Measurements from ENCODE around the gene TTC13. TPM values are rescaled to one million over a fixed set of nuclear protein-coding genes. Genes with fewer than 3 reads are reported as not detected.

The TTC13 gene
- total and polyA plus RNA-seq, 2 of the 13 experiments (the other 11 are each of a cell fraction or from before 2014, with no cell fraction given), result 5.8 to 15.9 TPM

DNA sequence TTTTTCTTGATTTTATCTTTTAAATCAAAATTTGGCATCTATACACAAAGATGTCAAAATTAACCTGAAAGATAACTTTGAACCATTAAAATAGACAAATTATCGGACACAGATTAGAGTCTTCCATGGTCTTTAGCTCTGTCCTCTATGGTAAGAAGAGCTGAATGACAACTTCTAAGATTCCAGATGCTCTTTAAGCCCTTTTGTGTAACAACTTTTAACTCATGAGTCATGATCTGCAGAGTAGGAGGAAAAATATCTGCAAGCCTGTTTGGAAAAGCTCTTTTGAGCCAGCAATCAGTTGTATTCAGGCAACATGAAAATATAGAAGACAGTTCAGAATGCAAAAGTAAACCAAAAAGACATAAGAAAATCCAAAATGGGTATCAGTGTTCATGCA lies 37.8 kb downstream of the TTC13 start:
- in situ Hi-C loops (cut with HindIII; ENCODE audit: extremely low pct_ligation_motif_present, low pct_unique_long_range_greater_than_20kb), result no loop called here
- intact Hi-C loops (cut with micrococcal nuclease; ENCODE audit: unreplicated experiment), result no loop called here
- CTCF ChIA-PET (ENCODE audit: low intra/inter-chr PET ratio, low total read pairs), result no interaction called here
- no peak overlapping the region for H3K4me2 ChIP-seq (ENCODE audit: low read depth, low read length)
- H3K4me3 ChIP-seq (replicated peaks in 1 of 3; ENCODE audit: insufficient read depth in 1 of 3, low read depth in 2 of 3, low read length in 3 of 3), result no peak overlapping the region
- TF ChIP-seq CBX1 (IDR thresholded peaks at IDR 0.05; ENCODE audit: low read depth), result no peak
- TF ChIP-seq, protein P1, sequence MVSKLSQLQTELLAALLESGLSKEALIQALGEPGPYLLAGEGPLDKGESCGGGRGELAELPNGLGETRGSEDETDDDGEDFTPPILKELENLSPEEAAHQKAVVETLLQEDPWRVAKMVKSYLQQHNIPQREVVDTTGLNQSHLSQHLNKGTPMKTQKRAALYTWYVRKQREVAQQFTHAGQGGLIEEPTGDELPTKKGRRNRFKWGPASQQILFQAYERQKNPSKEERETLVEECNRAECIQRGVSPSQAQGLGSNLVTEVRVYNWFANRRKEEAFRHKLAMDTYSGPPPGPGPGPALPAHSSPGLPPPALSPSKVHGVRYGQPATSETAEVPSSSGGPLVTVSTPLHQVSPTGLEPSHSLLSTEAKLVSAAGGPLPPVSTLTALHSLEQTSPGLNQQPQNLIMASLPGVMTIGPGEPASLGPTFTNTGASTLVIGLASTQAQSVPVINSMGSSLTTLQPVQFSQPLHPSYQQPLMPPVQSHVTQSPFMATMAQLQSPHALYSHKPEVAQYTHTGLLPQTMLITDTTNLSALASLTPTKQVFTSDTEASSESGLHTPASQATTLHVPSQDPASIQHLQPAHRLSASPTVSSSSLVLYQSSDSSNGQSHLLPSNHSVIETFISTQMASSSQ (IDR thresholded peaks at IDR 0.05; ENCODE audit: low read depth), result no peak
- TF ChIP-seq, protein P1 (CRISPR knock-in tag; IDR thresholded peaks at IDR 0.05; ENCODE audit: borderline replicate concordance), result no peak
- TF ChIP-seq ZNF670 (CRISPR knock-in tag; IDR thresholded peaks at IDR 0.05; ENCODE audit: borderline replicate concordance), result no peak
- no peak for TF ChIP-seq SRF (IDR thresholded peaks at IDR 0.05; ENCODE audit: low read depth, low read length)
- no peak for TF ChIP-seq ZNF792 (CRISPR knock-in tag; IDR thresholded peaks at IDR 0.05)
- no peak for TF ChIP-seq SP4 (CRISPR knock-in tag; IDR thresholded peaks at IDR 0.05)
- TF ChIP-seq, protein P2, sequence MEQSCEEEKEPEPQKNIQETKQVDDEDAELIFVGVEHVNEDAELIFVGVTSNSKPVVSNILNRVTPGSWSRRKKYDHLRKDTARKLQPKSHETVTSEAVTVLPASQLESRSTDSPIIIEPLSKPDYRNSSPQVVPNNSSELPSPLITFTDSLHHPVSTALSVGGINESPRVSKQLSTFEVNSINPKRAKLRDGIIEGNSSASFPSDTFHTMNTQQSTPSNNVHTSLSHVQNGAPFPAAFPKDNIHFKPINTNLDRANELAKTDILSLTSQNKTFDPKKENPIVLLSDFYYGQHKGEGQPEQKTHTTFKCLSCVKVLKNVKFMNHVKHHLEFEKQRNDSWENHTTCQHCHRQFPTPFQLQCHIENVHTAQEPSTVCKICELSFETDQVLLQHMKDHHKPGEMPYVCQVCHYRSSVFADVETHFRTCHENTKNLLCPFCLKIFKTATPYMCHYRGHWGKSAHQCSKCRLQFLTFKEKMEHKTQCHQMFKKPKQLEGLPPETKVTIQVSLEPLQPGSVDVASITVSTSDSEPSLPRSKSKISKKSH (CRISPR knock-in tag; IDR thresholded peaks at IDR 0.05; ENCODE audit: borderline replicate concordance), result no peak
- TF ChIP-seq HNF4A (CRISPR knock-in tag; IDR thresholded peaks at IDR 0.05), result no peak
- TF ChIP-seq RBM22 (optimal IDR thresholded peaks at IDR 0.05; ENCODE audit: low read length), result no peak
- no peak for TF ChIP-seq NAIF1 (CRISPR knock-in tag; IDR thresholded peaks at IDR 0.05; ENCODE audit: borderline replicate concordance)
- no peak for TF ChIP-seq WIZ (CRISPR knock-in tag; IDR thresholded peaks at IDR 0.05)
- no peak for TF ChIP-seq MAFF (IDR thresholded peaks at IDR 0.05; ENCODE audit: low read depth, low read length)
- no peaks in the 10 kb centered on the region for H4K20me1 ChIP-seq (ENCODE audit: insufficient read depth, low read length)
- H3K4me1 ChIP-seq (ENCODE audit: insufficient read depth, low read length), result peaks cover 29% of the 10 kb centered on the region
- 100% methylated on average over 1 of the region's 1 CpG for WGBS (ENCODE audit: low lambda C conversion rate)
- FAIRE-seq, result no peak
- no peaks in the 10 kb centered on the region; a peak in 2 of 5 replicates for H3K36me3 ChIP-seq (replicated peaks in 1 of 2; ENCODE audit: control insufficient read depth in 1 of 2, insufficient read depth in 2 of 2, low read length in 2 of 2)
- no peak overlapping the region for H3K9ac ChIP-seq (ENCODE audit: insufficient read depth, low read depth, low read length)
- DNase-seq (ENCODE audit: low spot score), result no peak
- H3K79me2 ChIP-seq (ENCODE audit: insufficient read depth, low read length), result no peaks in the 10 kb centered on the region
- H3K27ac ChIP-seq (ENCODE audit: extremely low read length, insufficient read depth, low read length), result no peak overlapping the region
- H2AFZ ChIP-seq (ENCODE audit: low read length), result no peak overlapping the region
- no peak for ATAC-seq
- no TSS peak for BruUV-seq (replicated peaks)
- no peaks in the 10 kb centered on the region for H3K9me3 ChIP-seq (ENCODE audit: low read length)
- H3K27me3 ChIP-seq (ENCODE audit: control insufficient read depth in 1 of 2, insufficient read depth in 2 of 2, low read length in 2 of 2), result no peaks in the 10 kb centered on the region
- POLR2A ChIA-PET, result no interaction called here
